Measurements from ENCODE around the gene HES6.
"Not testable (repeated sequence)": the region's sequence is repeated elsewhere in the genome, so short reads cannot be mapped to it uniquely, and the experiment has no call there.

The HES6 gene

GRCh38 chr2:238273433-238273832, 33.6 kb upstream of the HES6 start:
- DNase-seq (ENCODE audit: low read depth in 1 of 2, low spot score in 1 of 2): not testable (repeated sequence)

- no peak for DNase-seq (ENCODE audit: low read depth in 1 of 2, low spot score in 1 of 2)
Measured at GRCh38 chr2:238272156-238272555, 32.3 kb upstream of the HES6 start.

- DNase-seq (ENCODE audit: low read depth in 1 of 2, low spot score in 1 of 2): not testable (repeated sequence)
Measured at GRCh38 chr2:238271686-238272085, 31.8 kb upstream of the HES6 start.

GRCh38 chr2:238271061-238271554, 31.3 kb upstream of the HES6 start:
- no peak for DNase-seq (ENCODE audit: low read depth in 1 of 2, low spot score in 1 of 2)

GRCh38 chr2:238270606-238271005, 30.8 kb upstream of the HES6 start:
- DNase-seq (ENCODE audit: low read depth in 1 of 2, low spot score in 1 of 2): no peak

- no peak for DNase-seq (ENCODE audit: low read depth in 1 of 2, low spot score in 1 of 2)
Measured at GRCh38 chr2:238269741-238270140, 29.9 kb upstream of the HES6 start.

- DNase-seq (ENCODE audit: low read depth in 1 of 2, low spot score in 1 of 2): no peak
Measured at GRCh38 chr2:238267884-238268680, 28.2 kb upstream of the HES6 start.

- no peak for DNase-seq (ENCODE audit: low read depth in 1 of 2, low spot score in 1 of 2)
Measured at GRCh38 chr2:238267341-238267710, 27.5 kb upstream of the HES6 start.

GRCh38 chr2:238265605-238266004, 25.8 kb upstream of the HES6 start:
- no peak for DNase-seq (ENCODE audit: low read depth in 1 of 2, low spot score in 1 of 2)

GRCh38 chr2:238264072-238264460, 24.2 kb upstream of the HES6 start:
- no peak for DNase-seq (ENCODE audit: low read depth in 1 of 2, low spot score in 1 of 2)

GRCh38 chr2:238263204-238264071, 23.6 kb upstream of the HES6 start:
- peak; percentile 47 to 56 for DNase-seq (ENCODE audit: low read depth in 1 of 2, low spot score in 1 of 2)

- DNase-seq (ENCODE audit: low read depth in 1 of 2, low spot score in 1 of 2): no peak
Measured at GRCh38 chr2:238262496-238263122, 22.8 kb upstream of the HES6 start.

- DNase-seq (ENCODE audit: low read depth in 1 of 2, low spot score in 1 of 2): no peak
Measured at GRCh38 chr2:238261718-238262375, 22.0 kb upstream of the HES6 start.

GRCh38 chr2:238260883-238261282, 21.0 kb upstream of the HES6 start:
- no peak for DNase-seq (ENCODE audit: low read depth in 1 of 2, low spot score in 1 of 2)

GRCh38 chr2:238259061-238260020, 19.5 kb upstream of the HES6 start:
- DNase-seq (ENCODE audit: low read depth in 1 of 2, low spot score in 1 of 2): no peak

GRCh38 chr2:238257786-238258700, 18.2 kb upstream of the HES6 start:
- DNase-seq (ENCODE audit: low read depth in 1 of 2, low spot score in 1 of 2): no peak

- peak; percentile 31 to 64 for DNase-seq (ENCODE audit: low read depth in 1 of 2, low spot score in 1 of 2)
Measured at GRCh38 chr2:238256594-238257104, 16.8 kb upstream of the HES6 start.

- DNase-seq (ENCODE audit: low read depth in 1 of 2, low spot score in 1 of 2): no peak
Measured at GRCh38 chr2:238256111-238256510, 16.3 kb upstream of the HES6 start.

GRCh38 chr2:238255636-238256035, 15.8 kb upstream of the HES6 start:
- no peak for DNase-seq (ENCODE audit: low read depth in 1 of 2, low spot score in 1 of 2)

All from activated CD4-positive, alpha-beta T cell treated with anti-CD3 and anti-CD28 coated beads, Interleukin-2, amount 50 U/mL, for 24 hours (primary cell).